H1 (cell line): Measurements from ENCODE around the gene HMGCS2. TPM values are rescaled to one million over a fixed set of nuclear protein-coding genes. Genes with fewer than 3 reads are reported as not detected.

Source experiments
- JUN ChIP-seq: IDR thresholded peaks from 2 replicates; pipeline ENCODE4 v1.6.1; 2011; ENCODE audit warnings: low read depth, mild to moderate bottlenecking, improper control_type of control experiment, low read length
- KDM4A ChIP-seq: IDR thresholded peaks from one replicate; pipeline ENCODE4 v1.7.1; 2012; ENCODE audit warnings: low read depth, mild to moderate bottlenecking, moderate library complexity, low read length, inconsistent platforms; ENCODE audit not compliant: severe bottlenecking
- KDM5A ChIP-seq: fragments of 200-600 bp; IDR thresholded peaks from 2 replicates; pipeline ENCODE4 v1.7.1; 2012; ENCODE audit warnings: mild to moderate bottlenecking, low read length, inconsistent platforms, mixed read lengths
- MAFK ChIP-seq: IDR thresholded peaks from 2 replicates; pipeline ENCODE4 v1.6.1; 2012; ENCODE audit warnings: low read depth, mild to moderate bottlenecking, improper control_type of control experiment, low read length
- SP4 ChIP-seq: IDR thresholded peaks from 2 replicates; pipeline ENCODE4 v1.6.1; 2012; ENCODE audit warnings: low read length, inconsistent platforms
- SRF ChIP-seq: IDR thresholded peaks from 2 replicates; pipeline ENCODE4 v1.6.1; 2011; ENCODE audit warnings: mild to moderate bottlenecking, low read depth, low read length, moderate library complexity
- YY1 ChIP-seq: IDR thresholded peaks from 2 replicates; pipeline ENCODE4 v1.6.1; 2011; ENCODE audit warnings: low read depth, mild to moderate bottlenecking, low read length
- polyA plus RNA-seq, 7 experiments: library from polyadenylated mRNA; depleted of rRNA in 3 of 7; stranded (reverse) in 5 of 7; unstranded in 2 of 7; fragments of >200 nt in 5 of 7; fragments of 200-250 nt in 2 of 7; gene quantifications; 1 replicate in 5 of 7; 2 replicates in 1 of 7; 4 replicates in 1 of 7; pipeline versions ENCODE4 v1.2.1 to v1.2.3, GENCODE V29; 2011 to 2013; ENCODE audit warnings: missing spikeins in 2 of 7, mixed read lengths in 2 of 7
- total RNA-seq: library from RNA; stranded (reverse); fragmentation: NEBNext Ultra II Directional; extraction: Animal tissue kit (Norgen Biotek cat#: 25700); gene quantifications from 2 replicates; pipeline ENCODE4 v1.2.1, GENCODE V29; 2021
- TF ChIP-seq, protein P1 (sequence below): fragments of 300-600 bp; sonication (generic); IDR thresholded peaks from 2 replicates; pipeline ENCODE4 v1.7.1; 2012; ENCODE audit warnings: low read length, moderate library complexity, mild to moderate bottlenecking, inconsistent platforms; ENCODE audit not compliant: insufficient replicate concordance

The HMGCS2 gene
- total and polyA plus RNA-seq, 2 of the 8 experiments (the other 6 are each of a cell fraction or from before 2014, with no cell fraction given) = not detected

DNA sequence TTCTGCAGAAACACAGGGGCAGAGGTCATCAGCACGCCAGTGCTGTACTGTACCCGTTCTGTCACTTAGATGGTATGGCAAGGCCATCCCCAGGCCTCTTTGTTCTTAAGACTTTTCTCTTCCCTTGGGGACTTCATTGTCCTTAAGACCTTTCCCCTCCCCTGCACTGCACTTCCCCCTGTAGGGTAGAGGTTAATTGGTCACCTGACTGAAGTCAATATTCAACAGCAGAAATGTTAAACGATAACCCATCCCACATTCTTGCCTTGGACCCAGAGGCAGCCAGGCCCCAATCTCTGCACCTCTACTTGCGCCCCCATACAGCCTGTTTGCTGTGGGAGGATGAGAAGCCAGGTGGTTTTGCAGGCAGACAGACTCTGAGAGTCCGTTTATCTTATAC, 46.8 kb downstream of the HMGCS2 start (continued):
- TF ChIP-seq, protein P1, sequence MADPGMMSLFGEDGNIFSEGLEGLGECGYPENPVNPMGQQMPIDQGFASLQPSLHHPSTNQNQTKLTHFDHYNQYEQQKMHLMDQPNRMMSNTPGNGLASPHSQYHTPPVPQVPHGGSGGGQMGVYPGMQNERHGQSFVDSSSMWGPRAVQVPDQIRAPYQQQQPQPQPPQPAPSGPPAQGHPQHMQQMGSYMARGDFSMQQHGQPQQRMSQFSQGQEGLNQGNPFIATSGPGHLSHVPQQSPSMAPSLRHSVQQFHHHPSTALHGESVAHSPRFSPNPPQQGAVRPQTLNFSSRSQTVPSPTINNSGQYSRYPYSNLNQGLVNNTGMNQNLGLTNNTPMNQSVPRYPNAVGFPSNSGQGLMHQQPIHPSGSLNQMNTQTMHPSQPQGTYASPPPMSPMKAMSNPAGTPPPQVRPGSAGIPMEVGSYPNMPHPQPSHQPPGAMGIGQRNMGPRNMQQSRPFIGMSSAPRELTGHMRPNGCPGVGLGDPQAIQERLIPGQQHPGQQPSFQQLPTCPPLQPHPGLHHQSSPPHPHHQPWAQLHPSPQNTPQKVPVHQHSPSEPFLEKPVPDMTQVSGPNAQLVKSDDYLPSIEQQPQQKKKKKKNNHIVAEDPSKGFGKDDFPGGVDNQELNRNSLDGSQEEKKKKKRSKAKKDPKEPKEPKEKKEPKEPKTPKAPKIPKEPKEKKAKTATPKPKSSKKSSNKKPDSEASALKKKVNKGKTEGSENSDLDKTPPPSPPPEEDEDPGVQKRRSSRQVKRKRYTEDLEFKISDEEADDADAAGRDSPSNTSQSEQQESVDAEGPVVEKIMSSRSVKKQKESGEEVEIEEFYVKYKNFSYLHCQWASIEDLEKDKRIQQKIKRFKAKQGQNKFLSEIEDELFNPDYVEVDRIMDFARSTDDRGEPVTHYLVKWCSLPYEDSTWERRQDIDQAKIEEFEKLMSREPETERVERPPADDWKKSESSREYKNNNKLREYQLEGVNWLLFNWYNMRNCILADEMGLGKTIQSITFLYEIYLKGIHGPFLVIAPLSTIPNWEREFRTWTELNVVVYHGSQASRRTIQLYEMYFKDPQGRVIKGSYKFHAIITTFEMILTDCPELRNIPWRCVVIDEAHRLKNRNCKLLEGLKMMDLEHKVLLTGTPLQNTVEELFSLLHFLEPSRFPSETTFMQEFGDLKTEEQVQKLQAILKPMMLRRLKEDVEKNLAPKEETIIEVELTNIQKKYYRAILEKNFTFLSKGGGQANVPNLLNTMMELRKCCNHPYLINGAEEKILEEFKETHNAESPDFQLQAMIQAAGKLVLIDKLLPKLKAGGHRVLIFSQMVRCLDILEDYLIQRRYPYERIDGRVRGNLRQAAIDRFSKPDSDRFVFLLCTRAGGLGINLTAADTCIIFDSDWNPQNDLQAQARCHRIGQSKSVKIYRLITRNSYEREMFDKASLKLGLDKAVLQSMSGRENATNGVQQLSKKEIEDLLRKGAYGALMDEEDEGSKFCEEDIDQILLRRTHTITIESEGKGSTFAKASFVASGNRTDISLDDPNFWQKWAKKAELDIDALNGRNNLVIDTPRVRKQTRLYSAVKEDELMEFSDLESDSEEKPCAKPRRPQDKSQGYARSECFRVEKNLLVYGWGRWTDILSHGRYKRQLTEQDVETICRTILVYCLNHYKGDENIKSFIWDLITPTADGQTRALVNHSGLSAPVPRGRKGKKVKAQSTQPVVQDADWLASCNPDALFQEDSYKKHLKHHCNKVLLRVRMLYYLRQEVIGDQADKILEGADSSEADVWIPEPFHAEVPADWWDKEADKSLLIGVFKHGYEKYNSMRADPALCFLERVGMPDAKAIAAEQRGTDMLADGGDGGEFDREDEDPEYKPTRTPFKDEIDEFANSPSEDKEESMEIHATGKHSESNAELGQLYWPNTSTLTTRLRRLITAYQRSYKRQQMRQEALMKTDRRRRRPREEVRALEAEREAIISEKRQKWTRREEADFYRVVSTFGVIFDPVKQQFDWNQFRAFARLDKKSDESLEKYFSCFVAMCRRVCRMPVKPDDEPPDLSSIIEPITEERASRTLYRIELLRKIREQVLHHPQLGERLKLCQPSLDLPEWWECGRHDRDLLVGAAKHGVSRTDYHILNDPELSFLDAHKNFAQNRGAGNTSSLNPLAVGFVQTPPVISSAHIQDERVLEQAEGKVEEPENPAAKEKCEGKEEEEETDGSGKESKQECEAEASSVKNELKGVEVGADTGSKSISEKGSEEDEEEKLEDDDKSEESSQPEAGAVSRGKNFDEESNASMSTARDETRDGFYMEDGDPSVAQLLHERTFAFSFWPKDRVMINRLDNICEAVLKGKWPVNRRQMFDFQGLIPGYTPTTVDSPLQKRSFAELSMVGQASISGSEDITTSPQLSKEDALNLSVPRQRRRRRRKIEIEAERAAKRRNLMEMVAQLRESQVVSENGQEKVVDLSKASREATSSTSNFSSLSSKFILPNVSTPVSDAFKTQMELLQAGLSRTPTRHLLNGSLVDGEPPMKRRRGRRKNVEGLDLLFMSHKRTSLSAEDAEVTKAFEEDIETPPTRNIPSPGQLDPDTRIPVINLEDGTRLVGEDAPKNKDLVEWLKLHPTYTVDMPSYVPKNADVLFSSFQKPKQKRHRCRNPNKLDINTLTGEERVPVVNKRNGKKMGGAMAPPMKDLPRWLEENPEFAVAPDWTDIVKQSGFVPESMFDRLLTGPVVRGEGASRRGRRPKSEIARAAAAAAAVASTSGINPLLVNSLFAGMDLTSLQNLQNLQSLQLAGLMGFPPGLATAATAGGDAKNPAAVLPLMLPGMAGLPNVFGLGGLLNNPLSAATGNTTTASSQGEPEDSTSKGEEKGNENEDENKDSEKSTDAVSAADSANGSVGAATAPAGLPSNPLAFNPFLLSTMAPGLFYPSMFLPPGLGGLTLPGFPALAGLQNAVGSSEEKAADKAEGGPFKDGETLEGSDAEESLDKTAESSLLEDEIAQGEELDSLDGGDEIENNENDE = no peak
- TF ChIP-seq SRF (no peak), YY1 (no peak), JUN (no peak), KDM5A (no peak), KDM4A (no peak), MAFK (no peak), SP4 (no peak)
